ENCODE measurements around the gene CARMIL1.

DNA sequence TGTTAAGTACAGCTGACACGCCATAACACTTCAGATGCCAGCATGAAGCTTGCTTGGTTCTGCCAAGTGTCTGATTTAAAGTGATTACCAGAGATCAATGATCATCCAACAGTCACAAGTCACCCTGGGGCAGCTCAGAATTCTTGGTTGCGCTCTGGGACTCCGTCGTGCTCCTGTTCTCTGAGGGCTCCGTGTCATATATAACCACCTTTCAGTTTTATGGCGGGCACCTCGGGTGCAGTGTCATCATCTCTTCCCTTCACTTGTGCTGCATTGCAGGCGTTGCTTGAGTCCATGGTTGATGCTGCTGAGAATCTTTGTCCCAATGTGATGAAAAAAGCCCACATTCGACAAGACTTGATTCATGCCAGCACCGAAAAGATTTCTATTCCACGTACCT is 271.5 kb downstream of the CARMIL1 start:
- TF ChIP-seq, protein P1, sequence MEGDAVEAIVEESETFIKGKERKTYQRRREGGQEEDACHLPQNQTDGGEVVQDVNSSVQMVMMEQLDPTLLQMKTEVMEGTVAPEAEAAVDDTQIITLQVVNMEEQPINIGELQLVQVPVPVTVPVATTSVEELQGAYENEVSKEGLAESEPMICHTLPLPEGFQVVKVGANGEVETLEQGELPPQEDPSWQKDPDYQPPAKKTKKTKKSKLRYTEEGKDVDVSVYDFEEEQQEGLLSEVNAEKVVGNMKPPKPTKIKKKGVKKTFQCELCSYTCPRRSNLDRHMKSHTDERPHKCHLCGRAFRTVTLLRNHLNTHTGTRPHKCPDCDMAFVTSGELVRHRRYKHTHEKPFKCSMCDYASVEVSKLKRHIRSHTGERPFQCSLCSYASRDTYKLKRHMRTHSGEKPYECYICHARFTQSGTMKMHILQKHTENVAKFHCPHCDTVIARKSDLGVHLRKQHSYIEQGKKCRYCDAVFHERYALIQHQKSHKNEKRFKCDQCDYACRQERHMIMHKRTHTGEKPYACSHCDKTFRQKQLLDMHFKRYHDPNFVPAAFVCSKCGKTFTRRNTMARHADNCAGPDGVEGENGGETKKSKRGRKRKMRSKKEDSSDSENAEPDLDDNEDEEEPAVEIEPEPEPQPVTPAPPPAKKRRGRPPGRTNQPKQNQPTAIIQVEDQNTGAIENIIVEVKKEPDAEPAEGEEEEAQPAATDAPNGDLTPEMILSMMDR (IDR thresholded peaks at IDR 0.05): no peak
- no peak for TF ChIP-seq POLR2A (IDR thresholded peaks at IDR 0.05)
